GM23248 (cell line): Measurements from ENCODE around the gene MMP10.

Source experiments
- EZH2 ChIP-seq: fragments of 200-600 bp; sonication (generic); IDR thresholded peaks from 2 replicates; pipeline ENCODE4 v1.6.1; 2018; ENCODE audit warnings: antibody characterized with exemption, mild to moderate bottlenecking; ENCODE audit not compliant: insufficient read depth, poor library complexity, severe bottlenecking
- EZH2phosphoT487 ChIP-seq: fragments of 200-600 bp; sonication (generic); IDR thresholded peaks from 2 replicates; pipeline ENCODE4 v1.6.1; 2018; ENCODE audit warnings: antibody characterized with exemption, moderate library complexity, mild to moderate bottlenecking, low read depth; ENCODE audit not compliant: insufficient read depth

DNA sequence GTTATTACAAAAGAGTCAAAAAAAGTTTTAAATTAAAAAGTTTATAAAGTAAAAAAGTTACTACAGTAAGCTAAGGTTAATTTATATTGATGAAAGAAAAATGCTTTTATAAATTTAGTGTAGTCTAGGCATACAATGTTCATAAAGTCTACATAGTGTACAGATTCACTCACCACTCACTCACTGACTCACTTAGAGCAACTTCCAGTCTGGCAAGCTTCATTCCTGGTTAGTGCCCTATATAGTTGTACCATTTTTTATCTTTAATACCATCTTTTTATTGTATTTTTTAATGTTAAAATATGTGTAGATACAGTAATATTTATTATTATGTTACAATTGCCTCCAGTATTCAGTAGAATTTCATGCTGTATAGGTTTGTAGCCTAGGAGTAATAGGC, 2.6 kb upstream of the MMP10 start:
- TF ChIP-seq EZH2 (no peak), EZH2phosphoT487 (no peak)
